Measurements from ENCODE around the gene C19orf12. TPM values are rescaled to one million over a fixed set of nuclear protein-coding genes. Genes with fewer than 3 reads are reported as not detected.
A peak's percentile ranks its signal among the peaks of the same experiment; 100 is the strongest.

The C19orf12 gene
- total RNA-seq, 1 donor, result 8.8 TPM

GRCh38 chr19:29745253-29745652 is 30.2 kb upstream of the C19orf12 start:
- Histone ChIP-seq H3K27me3 (ENCODE audit: insufficient read depth, low read length) (no peaks in the 10 kb centered on the region), H3K4me1 (ENCODE audit: insufficient read depth, low read length) (no peaks in the 10 kb centered on the region), H3K9me3 (ENCODE audit: low read depth, low read length) (no peaks in the 10 kb centered on the region), H3K4me3 (ENCODE audit: low read length) (no peak overlapping the region)

GRCh38 chr19:29743681-29744080 is 28.6 kb upstream of the C19orf12 start:
- no peak overlapping the region for H3K4me3 ChIP-seq (ENCODE audit: low read length)
- no peaks in the 10 kb centered on the region for H3K9me3 ChIP-seq (ENCODE audit: low read depth, low read length)
- H3K27me3 ChIP-seq (ENCODE audit: insufficient read depth, low read length), result no peaks in the 10 kb centered on the region
- no peaks in the 10 kb centered on the region for H3K4me1 ChIP-seq (ENCODE audit: insufficient read depth, low read length)

- Histone ChIP-seq H3K4me3 (ENCODE audit: low read length) (no peak overlapping the region), H3K27me3 (ENCODE audit: insufficient read depth, low read length) (no peaks in the 10 kb centered on the region), H3K9me3 (ENCODE audit: low read depth, low read length) (no peaks in the 10 kb centered on the region), H3K4me1 (ENCODE audit: insufficient read depth, low read length) (no peaks in the 10 kb centered on the region)
These were observed 26.7 kb upstream of the C19orf12 start for GRCh38 chr19:29741776-29742175.

- Histone ChIP-seq H3K27me3 (ENCODE audit: insufficient read depth, low read length) (no peaks in the 10 kb centered on the region), H3K4me3 (ENCODE audit: low read length) (no peak overlapping the region), H3K9me3 (ENCODE audit: low read depth, low read length) (no peaks in the 10 kb centered on the region), H3K4me1 (ENCODE audit: insufficient read depth, low read length) (no peaks in the 10 kb centered on the region)
These were observed 26.2 kb upstream of the C19orf12 start for GRCh38 chr19:29741226-29741625.

- Histone ChIP-seq H3K27me3 (ENCODE audit: insufficient read depth, low read length) (no peaks in the 10 kb centered on the region), H3K9me3 (ENCODE audit: low read depth, low read length) (no peaks in the 10 kb centered on the region), H3K4me3 (ENCODE audit: low read length) (no peak overlapping the region), H3K4me1 (ENCODE audit: insufficient read depth, low read length) (no peaks in the 10 kb centered on the region)
These were observed 22.5 kb upstream of the C19orf12 start for GRCh38 chr19:29737461-29738000.

- no peaks in the 10 kb centered on the region for H3K9me3 ChIP-seq (ENCODE audit: low read depth, low read length)
- H3K4me1 ChIP-seq (ENCODE audit: insufficient read depth, low read length), result no peaks in the 10 kb centered on the region
- H3K4me3 ChIP-seq (ENCODE audit: low read length), result no peak overlapping the region
- no peaks in the 10 kb centered on the region for H3K27me3 ChIP-seq (ENCODE audit: insufficient read depth, low read length)
These were observed 20.8 kb upstream of the C19orf12 start for GRCh38 chr19:29735829-29736228.

GRCh38 chr19:29731331-29731850 is 16.3 kb upstream of the C19orf12 start:
- H3K4me1 ChIP-seq (ENCODE audit: insufficient read depth, low read length), result no peaks in the 10 kb centered on the region
- no peaks in the 10 kb centered on the region for H3K27me3 ChIP-seq (ENCODE audit: insufficient read depth, low read length)
- no peak overlapping the region for H3K4me3 ChIP-seq (ENCODE audit: low read length)
- H3K9me3 ChIP-seq (ENCODE audit: low read depth, low read length), result no peaks in the 10 kb centered on the region

GRCh38 chr19:29727906-29728305 is 12.8 kb upstream of the C19orf12 start:
- peaks cover 13% of the 10 kb centered on the region for H3K27me3 ChIP-seq (ENCODE audit: insufficient read depth, low read length)
- H3K4me1 ChIP-seq (ENCODE audit: insufficient read depth, low read length), result peaks cover 6% of the 10 kb centered on the region

GRCh38 chr19:29724746-29725145 is 9.7 kb upstream of the C19orf12 start:
- Histone ChIP-seq H3K4me3 (ENCODE audit: low read length) (no peak overlapping the region), H3K27me3 (ENCODE audit: insufficient read depth, low read length) (peaks cover 13% of the 10 kb centered on the region), H3K4me1 (ENCODE audit: insufficient read depth, low read length) (peaks cover 6% of the 10 kb centered on the region)

More at GRCh38 chr19:29727906-29728305, 12.8 kb upstream of the C19orf12 start:
- H3K9me3 ChIP-seq (ENCODE audit: low read depth, low read length), result no peaks in the 10 kb centered on the region
- H3K4me3 ChIP-seq (ENCODE audit: low read length), result no peak overlapping the region

GRCh38 chr19:29724102-29724641 is 9.1 kb upstream of the C19orf12 start:
- Histone ChIP-seq H3K27me3 (ENCODE audit: insufficient read depth, low read length) (peaks cover 13% of the 10 kb centered on the region), H3K9me3 (ENCODE audit: low read depth, low read length) (no peaks in the 10 kb centered on the region), H3K4me1 (ENCODE audit: insufficient read depth, low read length) (peaks cover 6% of the 10 kb centered on the region), H3K4me3 (ENCODE audit: low read length) (no peak overlapping the region)

More at GRCh38 chr19:29724746-29725145, 9.7 kb upstream of the C19orf12 start:
- H3K9me3 ChIP-seq (ENCODE audit: low read depth, low read length), result no peaks in the 10 kb centered on the region

GRCh38 chr19:29717051-29717450 is 2.0 kb upstream of the C19orf12 start:
- H3K4me3 ChIP-seq (ENCODE audit: low read length), result no peak overlapping the region
- no peaks in the 10 kb centered on the region for H3K9me3 ChIP-seq (ENCODE audit: low read depth, low read length)
- H3K27me3 ChIP-seq (ENCODE audit: insufficient read depth, low read length), result no peaks in the 10 kb centered on the region
- H3K4me1 ChIP-seq (ENCODE audit: insufficient read depth, low read length), result peaks cover 38% of the 10 kb centered on the region

- no peaks in the 10 kb centered on the region for H3K9me3 ChIP-seq (ENCODE audit: low read depth, low read length)
- H3K27me3 ChIP-seq (ENCODE audit: insufficient read depth, low read length), result no peaks in the 10 kb centered on the region
- H3K4me1 ChIP-seq (ENCODE audit: insufficient read depth, low read length), result peaks cover 49% of the 10 kb centered on the region
- H3K4me3 ChIP-seq (ENCODE audit: low read length), result peak overlapping the region; percentile 89
These were observed 880 bp upstream of the C19orf12 start for GRCh38 chr19:29715701-29716581.

GRCh38 chr19:29714371-29714952 is 599 bp downstream of the C19orf12 start:
- peaks cover 62% of the 10 kb centered on the region for H3K4me1 ChIP-seq (ENCODE audit: insufficient read depth, low read length)
- no peaks in the 10 kb centered on the region for H3K27me3 ChIP-seq (ENCODE audit: insufficient read depth, low read length)
- H3K4me3 ChIP-seq (ENCODE audit: low read length), result peak overlapping the region; percentile 89
- no peaks in the 10 kb centered on the region for H3K9me3 ChIP-seq (ENCODE audit: low read depth, low read length)

GRCh38 chr19:29712744-29713516 is 2.1 kb downstream of the C19orf12 start:
- H3K27me3 ChIP-seq (ENCODE audit: insufficient read depth, low read length), result no peaks in the 10 kb centered on the region
- peak overlapping the region; percentile 33 for H3K4me3 ChIP-seq (ENCODE audit: low read length)
- H3K9me3 ChIP-seq (ENCODE audit: low read depth, low read length), result no peaks in the 10 kb centered on the region
- peaks cover 62% of the 10 kb centered on the region for H3K4me1 ChIP-seq (ENCODE audit: insufficient read depth, low read length)

Data from mononuclear cell (primary cell).